ENCODE data around the gene TEX101.
"Not testable (repeated sequence)": the region's sequence is repeated elsewhere in the genome, so short reads cannot be mapped to it uniquely, and the experiment has no call there.

TEX101 gene

GRCh38 chr19:43433358-43433673 is 18.6 kb downstream of the TEX101 start:
- no peak overlapping the region for H3K4me3 ChIP-seq (ENCODE audit: low read depth, low read length)
- no peaks in the 10 kb centered on the region for H3K36me3 ChIP-seq (ENCODE audit: control insufficient read depth in 2 of 2, insufficient read depth in 1 of 2, low read length in 2 of 2)
- POLR2A ChIA-PET, result no interaction called here
- TF ChIP-seq TRIM28 (IDR thresholded peaks at IDR 0.05; ENCODE audit: borderline replicate concordance, low read length), result no peak
- no peaks in the 10 kb centered on the region for H3K9me3 ChIP-seq (ENCODE audit: control insufficient read depth, insufficient read depth, low read depth, low read length)
- CTCF ChIA-PET, result interaction anchor here (0.6 to 13.5 kb wide), 24 partner anchors 9 to 380 kb away, joined by 3 to 217 read pairs (median 8); no protein-coding TSS in a partner anchor
- no peak overlapping the region for H3K27ac ChIP-seq (ENCODE audit: extremely low read depth, low read depth, low read length)
- peaks cover 2% of the 10 kb centered on the region for H3K4me1 ChIP-seq (ENCODE audit: control insufficient read depth, insufficient read depth, low read length)

- no peak overlapping the region for H3K27ac ChIP-seq (ENCODE audit: extremely low read depth, low read depth, low read length)
- CTCF ChIA-PET, result interaction anchor here (0.6 to 13.5 kb wide), 8 partner anchors 10 to 124 kb away, joined by 3 to 217 read pairs (median 12); no protein-coding TSS in a partner anchor
- TF ChIP-seq ZNF768 (tag by site-specific recombination; IDR thresholded peaks at IDR 0.05) (peak; percentile 74; the same call in 1 of the 2 replicates), ZBTB44 (tag by site-specific recombination; IDR thresholded peaks at IDR 0.05) (no peak), ZNF549 (tag by site-specific recombination; IDR thresholded peaks at IDR 0.05) (no peak), TCF7L2 (IDR thresholded peaks at IDR 0.05; ENCODE audit: borderline replicate concordance, low read depth, low read length) (no peak), ZNF23 (tag by site-specific recombination; IDR thresholded peaks at IDR 0.05; ENCODE audit: borderline replicate concordance) (no peak), ZNF148 (tag by site-specific recombination; IDR thresholded peaks at IDR 0.05; ENCODE audit: borderline replicate concordance) (no peak)
- H3K4me3 ChIP-seq (ENCODE audit: low read depth, low read length), result no peak overlapping the region
- no peaks in the 10 kb centered on the region for H3K9me3 ChIP-seq (ENCODE audit: control insufficient read depth, insufficient read depth, low read depth, low read length)
- peaks cover 5% of the 10 kb centered on the region for H3K4me1 ChIP-seq (ENCODE audit: control insufficient read depth, insufficient read depth, low read length)
- no peaks in the 10 kb centered on the region for H3K36me3 ChIP-seq (ENCODE audit: control insufficient read depth in 2 of 2, insufficient read depth in 1 of 2, low read length in 2 of 2)
- POLR2A ChIA-PET, result no interaction called here
These were observed 19.0 kb downstream of the TEX101 start for GRCh38 chr19:43433689-43434088.

- POLR2A ChIA-PET, result interaction anchor here (0.7 kb wide), 3 partner anchors 26 to 309 kb away, joined by 3 to 14 read pairs (median 6); partner anchors contain the start of gene ZNF575
- no peaks in the 10 kb centered on the region for H3K36me3 ChIP-seq (ENCODE audit: control insufficient read depth in 2 of 2, insufficient read depth in 1 of 2, low read length in 2 of 2)
- H3K27ac ChIP-seq (ENCODE audit: extremely low read depth, low read depth, low read length), result no peak overlapping the region
- TF ChIP-seq ZNF341 (tag by site-specific recombination; IDR thresholded peaks at IDR 0.05; ENCODE audit: low read depth) (no peak), ZFP41 (tag by site-specific recombination; IDR thresholded peaks at IDR 0.05; ENCODE audit: borderline replicate concordance) (no peak), ZNF366 (tag by site-specific recombination; conservative IDR thresholded peaks at IDR 0.05) (peak; percentile 93), ZNF621 (tag by site-specific recombination; IDR thresholded peaks at IDR 0.05) (no peak), ZNF138 (tag by site-specific recombination; IDR thresholded peaks at IDR 0.05; ENCODE audit: borderline replicate concordance) (no peak), ZNF184 (tag by site-specific recombination; IDR thresholded peaks at IDR 0.05) (no peak), SP2 (tag by site-specific recombination; IDR thresholded peaks at IDR 0.05) (no peak), TCF7L2 (IDR thresholded peaks at IDR 0.05; ENCODE audit: borderline replicate concordance, low read depth, low read length) (no peak), ZNF148 (tag by site-specific recombination; IDR thresholded peaks at IDR 0.05; ENCODE audit: borderline replicate concordance) (peak; percentile 51; the same call in 1 of the 2 replicates), ZNF23 (tag by site-specific recombination; IDR thresholded peaks at IDR 0.05; ENCODE audit: borderline replicate concordance) (no peak), SCRT1 (tag by site-specific recombination; IDR thresholded peaks at IDR 0.05; ENCODE audit: borderline replicate concordance) (no peak), ZNF169 (tag by site-specific recombination; IDR thresholded peaks at IDR 0.05) (no peak)
- H3K9me3 ChIP-seq (ENCODE audit: control insufficient read depth, insufficient read depth, low read depth, low read length), result peaks cover 3% of the 10 kb centered on the region
- H3K4me1 ChIP-seq (ENCODE audit: control insufficient read depth, insufficient read depth, low read length), result peaks cover 10% of the 10 kb centered on the region
- H3K4me3 ChIP-seq (ENCODE audit: low read depth, low read length), result no peak overlapping the region
- CTCF ChIA-PET, result interaction anchor here (0.6 to 13.5 kb wide), 12 partner anchors 11 to 202 kb away, joined by 3 to 217 read pairs (median 4); no protein-coding TSS in a partner anchor
These were observed 21.1 kb downstream of the TEX101 start for GRCh38 chr19:43435775-43436174.

GRCh38 chr19:43437284-43437683 is 22.6 kb downstream of the TEX101 start:
- CTCF ChIA-PET, result interaction anchor here (1.0 to 13.5 kb wide), 5 partner anchors 10 to 85 kb away, joined by 3 to 749 read pairs (median 176); partner anchors contain the start of gene ETHE1
- H3K27ac ChIP-seq (ENCODE audit: extremely low read depth, low read depth, low read length); H3K4me3 ChIP-seq (ENCODE audit: low read depth, low read length): not testable (repeated sequence)

More at GRCh38 chr19:43437284-43437683, 22.6 kb downstream of the TEX101 start:
- H3K4me1 ChIP-seq (ENCODE audit: control insufficient read depth, insufficient read depth, low read length); H3K9me3 ChIP-seq (ENCODE audit: control insufficient read depth, insufficient read depth, low read depth, low read length); H3K36me3 ChIP-seq (ENCODE audit: control insufficient read depth in 2 of 2, insufficient read depth in 1 of 2, low read length in 2 of 2); POLR2A ChIA-PET: not testable (repeated sequence)

Measured in HEK293 (cell line).